Pancreas (tissue), 10 donors: ENCODE results near the gene IL4R. TPM values are rescaled to one million over a fixed set of nuclear protein-coding genes. Genes with fewer than 3 reads are reported as not detected.

Source experiments
- ATAC-seq, 4 donors: fragments of 200-7000 bp; cut with Tn5 transposase; one replicate each; pipeline versions ENCODE4 v1.8.0 to v1.9.1; 2020; ENCODE audit warnings: mild to moderate bottlenecking in 4 of 4, moderate library complexity in 4 of 4
- DNase-seq, 6 donors: peaks; one replicate each; pipeline ENCODE4 v3.0.0-alpha.2; 2020
- FAIRE-seq: peaks from 2 replicates; lab custom pipeline; 2012; peaks lifted over from hg19 to GRCh38; lab: Jason Lieb, UNC
- H3K27ac ChIP-seq, 4 donors: fragments of 200-600 bp; sonication (generic); 1 replicate in 3 of 4; 2 replicates in 1 of 4; pipeline versions ENCODE4 v1.5.0 to v1.8.0; 2020
- H3K27me3 ChIP-seq, 4 donors: fragments of 200-600 bp; one replicate each; pipeline ENCODE4 v1.8.0; 2021
- H3K36me3 ChIP-seq, 3 donors: fragments of 200-600 bp; sonication (generic) in 1 of 3; one replicate each; pipeline versions ENCODE4 v1.5.0 to v1.8.0; 2020 to 2021
- H3K4me1 ChIP-seq, 3 donors: fragments of 200-600 bp; one replicate each; pipeline ENCODE4 v1.8.0; 2021
- H3K4me3 ChIP-seq, 4 donors: fragments of 200-600 bp; sonication (generic) in 2 of 4; one replicate each; pipeline versions ENCODE4 v1.5.0 to v1.8.0; 2020 to 2021
- H3K9me3 ChIP-seq, 4 donors: fragments of 200-600 bp; one replicate each; pipeline ENCODE4 v1.8.0; 2021
- CTCF ChIP-seq, 4 donors: fragments of 200-600 bp; sonication (generic) in 3 of 4; IDR thresholded peaks; one replicate each; pipeline versions ENCODE4 v1.5.0 to v1.8.0; 2021; ENCODE audit warnings: antibody characterized with exemption in 4 of 4
- WGBS, 2 donors: extraction: QIAGEN DNeasy Blood & Tissue Kit; methylation state at CpG; one replicate each; pipeline ENCODE4 v1.1.7; 2013; 5-methylcytosine and 5-hydroxymethylcytosine counted together
- intact Hi-C, 3 donors: fragments of 100-400 bp; cut with DNase I; formaldehyde crosslinking; loops; one replicate each; pipeline versions ENCODE4 v1.11.1 to v1.14.2; 2022
- polyA plus RNA-seq, 2 donors: library from polyadenylated mRNA; stranded (reverse); fragments of 200-250 nt; gene quantifications; one replicate each; pipeline ENCODE4 v1.2.3, GENCODE V29; 2013
- total RNA-seq, 6 donors: library from RNA; stranded (reverse); fragmentation: NEBNext Ultra II Directional in 4 of 6; extraction: Animal tissue kit (Norgen Biotek cat#: 25700) in 4 of 6; gene quantifications; one replicate each; pipeline versions ENCODE4 v1.2.1 to v1.2.4, GENCODE V29; 2021 to 2023
- donor health status: healthy with polysubstance abuse.
- donor health status: DM: no; HTN: no; CAD: no; lungs with moderate emphysema.
- donor health status: DM: no; HTN: no; CAD: no.
- donor health status: control.
- donor health status: control.
- donor health status: Bipolar disorder and iron deficiency.
- donor health status: DM: yes; HTN: yes; CAD: no.
- donor health status: DM: no; HTN: no; CAD: no.
- donor health status: DM: no; HTN: no; CAD: no.
- donor health status: DM: yes; HTN: yes; CAD: no.

The IL4R gene
- total and polyA plus RNA-seq, 8 donors = 16.0 to 58.7 (median 30.3) TPM

GRCh38 chr16:27319257-27319965 is 5.6 kb downstream of the IL4R start:
- H3K36me3 ChIP-seq = no peaks in the 10 kb centered on the region
- H3K9me3 ChIP-seq = no peaks in the 10 kb centered on the region
- FAIRE-seq (no peak), DNase-seq (peak in 1 of 6 donors; percentile 12), ATAC-seq (no peak)
- H3K4me3 ChIP-seq = no peak overlapping the region
- TF ChIP-seq CTCF (IDR thresholded peaks at IDR 0.05) = no peak
- H3K27ac ChIP-seq = peak overlapping the region in 2 of 4 donors; percentile 17 to 39
- WGBS, 2 donors = 84 to 91% methylated on average over 13 of the region's 13 CpGs
- H3K27me3 ChIP-seq = no peaks in the 10 kb centered on the region
- peaks cover 0 to 57% (median 21%) of the 10 kb centered on the region in 3 donors for H3K4me1 ChIP-seq
- intact Hi-C loops = no loop called here

GRCh38 chr16:27320261-27321012 is 6.7 kb downstream of the IL4R start:
- no peak for TF ChIP-seq CTCF (IDR thresholded peaks at IDR 0.05)
- H3K36me3 ChIP-seq = no peaks in the 10 kb centered on the region
- intact Hi-C loops = no loop called here
- no peaks in the 10 kb centered on the region for H3K9me3 ChIP-seq
- whole genome bisulfite sequencing, 2 donors = 78 to 80% methylated on average over 12 of the region's 12 CpGs
- FAIRE-seq = no peak
- H3K27ac ChIP-seq = no peak overlapping the region
- no peaks in the 10 kb centered on the region for H3K27me3 ChIP-seq
- H3K4me3 ChIP-seq = no peak overlapping the region
- no peak for ATAC-seq
- peak in 1 of 6 donors; percentile 21 for DNase-seq
- peaks cover 0 to 54% (median 14%) of the 10 kb centered on the region in 3 donors for H3K4me1 ChIP-seq

- Histone ChIP-seq H3K27ac (peak overlapping the region in 2 of 4 donors; percentile 63 to 84), H3K4me1 (peaks cover 0 to 54% (median 10%) of the 10 kb centered on the region in 3 donors), H3K36me3 (no peaks in the 10 kb centered on the region), H3K27me3 (no peaks in the 10 kb centered on the region), H3K9me3 (no peaks in the 10 kb centered on the region), H3K4me3 (no peak overlapping the region)
- DNase-seq (peak in 1 of 6 donors; percentile 17), ATAC-seq (no peak), FAIRE-seq (no peak)
- WGBS, 2 donors = 88 to 92% methylated on average over 7 of the region's 7 CpGs
- intact Hi-C loops = no loop called here
- no peak for TF ChIP-seq CTCF (IDR thresholded peaks at IDR 0.05)
Measured at GRCh38 chr16:27321013-27321915, 7.5 kb downstream of the IL4R start.

GRCh38 chr16:27322858-27323780 is 9.3 kb downstream of the IL4R start:
- H3K9me3 ChIP-seq = no peaks in the 10 kb centered on the region
- H3K36me3 ChIP-seq = no peaks in the 10 kb centered on the region
- H3K27ac ChIP-seq = peak overlapping the region; percentile 41 to 84 (median 56)
- ATAC-seq (peak; percentile 57 to 73 (median 71)), DNase-seq (peak in 4 of 6 donors; percentile 42 to 56 (median 52)), FAIRE-seq (no peak)
- intact Hi-C loops = no loop called here
- TF ChIP-seq CTCF (IDR thresholded peaks at IDR 0.05) = no peak
- H3K4me3 ChIP-seq = no peak overlapping the region
- H3K4me1 ChIP-seq = peaks cover 0 to 56% (median 10%) of the 10 kb centered on the region in 3 donors
- WGBS, 2 donors = 61 to 63% methylated on average over 9 of the region's 9 CpGs
- H3K27me3 ChIP-seq = no peaks in the 10 kb centered on the region
